NB4 (cell line): Measurements from ENCODE around the gene PPARA.

ENCODE experiments used
- CTCF ChIP-seq: IDR thresholded peaks from one replicate; pipeline ENCODE4 v1.5.1; 2012; ENCODE audit warnings: low read depth, low read length
- TF ChIP-seq, protein P1 (sequence below): IDR thresholded peaks from 2 replicates; pipeline ENCODE4 v1.6.1; 2011; ENCODE audit warnings: low read depth, low read length

- no peak for TF ChIP-seq CTCF
- TF ChIP-seq, protein P1, sequence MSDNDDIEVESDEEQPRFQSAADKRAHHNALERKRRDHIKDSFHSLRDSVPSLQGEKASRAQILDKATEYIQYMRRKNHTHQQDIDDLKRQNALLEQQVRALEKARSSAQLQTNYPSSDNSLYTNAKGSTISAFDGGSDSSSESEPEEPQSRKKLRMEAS = no peak
These were observed 40.1 kb upstream of the PPARA start for GRCh38 chr22:46110215-46110614.
